Endodermal cell (in vitro differentiated cells): Measurements from ENCODE around the gene TIFAB. TPM values are rescaled to one million over a fixed set of nuclear protein-coding genes. Genes with fewer than 3 reads are reported as not detected.

Experiments used
- DNase-seq: peaks from one replicate; pipeline ENCODE4 v3.0.0-alpha.2; 2017
- H3K27ac ChIP-seq: 2 replicates; pipeline ENCODE4 v1.5.1; 2013; ENCODE audit warnings: mild to moderate bottlenecking, low read depth, low read length, moderate library complexity
- H3K27me3 ChIP-seq: 2 replicates; pipeline ENCODE4 v1.6.1; 2013; ENCODE audit warnings: mild to moderate bottlenecking, low read length, moderate library complexity; ENCODE audit not compliant: insufficient read depth, control insufficient read depth, poor library complexity, severe bottlenecking
- H3K36me3 ChIP-seq: 2 replicates; pipeline ENCODE4 v1.7.0; 2013; ENCODE audit warnings: mild to moderate bottlenecking, low read length, moderate library complexity; ENCODE audit not compliant: control insufficient read depth, insufficient read depth
- H3K4me1 ChIP-seq: one replicate; pipeline ENCODE4 v1.7.0; 2013; ENCODE audit warnings: low read length; ENCODE audit not compliant: control insufficient read depth, insufficient read depth
- H3K4me3 ChIP-seq: 2 replicates; pipeline ENCODE4 v1.5.1; 2013; ENCODE audit warnings: mild to moderate bottlenecking, low read length, moderate library complexity
- H3K9ac ChIP-seq: 2 replicates; pipeline ENCODE4 v1.6.1; 2013; ENCODE audit warnings: mild to moderate bottlenecking, low read length, moderate library complexity; ENCODE audit not compliant: poor library complexity, severe bottlenecking; ENCODE audit errors: extremely low read depth
- H3K9me3 ChIP-seq: 2 replicates; pipeline ENCODE4 v1.6.1; 2013; ENCODE audit warnings: mild to moderate bottlenecking, low read length, moderate library complexity; ENCODE audit not compliant: control insufficient read depth
- H3K27ac Mint-ChIP-seq: 2 replicates; pipeline ENCODE4 v1.8.0; 2020; ENCODE audit warnings: mixed read lengths
- H3K27me3 Mint-ChIP-seq: 2 replicates; pipeline ENCODE4 v1.8.0; 2021; ENCODE audit warnings: mild to moderate bottlenecking, mixed read lengths; ENCODE audit not compliant: insufficient read depth
- H3K36me3 Mint-ChIP-seq: 2 replicates; pipeline ENCODE4 v1.8.0; 2020; ENCODE audit warnings: low read depth, mixed read lengths
- H3K4me1 Mint-ChIP-seq: 2 replicates; pipeline ENCODE4 v1.8.0; 2020; ENCODE audit warnings: mixed read lengths
- H3K4me3 Mint-ChIP-seq: 2 replicates; pipeline ENCODE4 v1.8.0; 2020; ENCODE audit warnings: mild to moderate bottlenecking, moderate library complexity, mixed read lengths
- H3K9me3 Mint-ChIP-seq: 2 replicates; pipeline ENCODE4 v1.8.0; 2020; ENCODE audit warnings: mild to moderate bottlenecking, mixed read lengths
- CTCF ChIP-seq: fragments of 200-600 bp; sonication (generic); conservative IDR thresholded peaks from 2 replicates; pipeline ENCODE4 v1.5.0; 2021; ENCODE audit warnings: antibody characterized with exemption, mild to moderate bottlenecking
- WGBS, 2 experiments: methylation state at CpG; one replicate each; pipeline versions ENCODE4 v1.1.5 to v1.1.7; 2013; ENCODE audit warnings: missing lambda C conversion rate in 2 of 2, mixed read lengths in 1 of 2; ENCODE audit not compliant: insufficient coverage in 1 of 2, insufficient read length in 1 of 2; 5-methylcytosine and 5-hydroxymethylcytosine counted together
- total RNA-seq, 2 donors: library from RNA; stranded (reverse); fragmentation: NEBNext Ultra II Directional in 1 of 2; extraction: Animal tissue kit (Norgen Biotek cat#: 25700) in 1 of 2; gene quantifications; 2 replicates in 1 of 2; 3 replicates in 1 of 2; pipeline ENCODE4 v1.2.1, GENCODE V29; 2021

The TIFAB gene
- total RNA-seq, 2 donors from 2014 or later, result not detected

- Mint-ChIP-seq H3K27me3 (peaks cover 13% of the 10 kb centered on the region), H3K4me3 (no peak overlapping the region), H3K27ac (no peak overlapping the region), H3K9me3 (no peaks in the 10 kb centered on the region), H3K36me3 (no peaks in the 10 kb centered on the region), H3K4me1 (peaks cover 39% of the 10 kb centered on the region)
- Histone ChIP-seq H3K9ac (no peak overlapping the region), H3K27ac (no peak overlapping the region), H3K4me1 (peaks cover 13% of the 10 kb centered on the region), H3K4me3 (no peak overlapping the region), H3K36me3 (no peaks in the 10 kb centered on the region), H3K9me3 (no peaks in the 10 kb centered on the region), H3K27me3 (peaks cover 94% of the 10 kb centered on the region)
- no peak for DNase-seq
- 81 to 87% methylated on average over 5 of the region's 5 CpGs for WGBS, 2 experiments
- TF ChIP-seq CTCF, result no peak
These were observed 29.2 kb upstream of the TIFAB start for GRCh38 chr5:135481387-135481786.

GRCh38 chr5:135480511-135480910 is 28.4 kb upstream of the TIFAB start:
- peaks cover 37% of the 10 kb centered on the region for H3K4me1 Mint-ChIP-seq
- no peak for TF ChIP-seq CTCF
- peaks cover 18% of the 10 kb centered on the region for H3K27me3 Mint-ChIP-seq
- H3K9me3 Mint-ChIP-seq, result no peaks in the 10 kb centered on the region
- Histone ChIP-seq H3K36me3 (no peaks in the 10 kb centered on the region), H3K9me3 (no peaks in the 10 kb centered on the region), H3K27ac (no peak overlapping the region), H3K27me3 (peaks cover 94% of the 10 kb centered on the region), H3K4me1 (peaks cover 13% of the 10 kb centered on the region), H3K4me3 (no peak overlapping the region), H3K9ac (no peak overlapping the region)
- H3K27ac Mint-ChIP-seq, result no peak overlapping the region
- H3K4me3 Mint-ChIP-seq, result no peak overlapping the region
- no peak for DNase-seq
- no peaks in the 10 kb centered on the region for H3K36me3 Mint-ChIP-seq
- 90 to 96% methylated on average over 3 to 5 of the region's 5 CpGs for WGBS, 2 experiments

- Mint-ChIP-seq H3K4me1 (peaks cover 32% of the 10 kb centered on the region), H3K27ac (no peak overlapping the region), H3K27me3 (peaks cover 34% of the 10 kb centered on the region), H3K36me3 (no peaks in the 10 kb centered on the region), H3K4me3 (no peak overlapping the region), H3K9me3 (no peaks in the 10 kb centered on the region)
- Histone ChIP-seq H3K4me1 (peaks cover 13% of the 10 kb centered on the region), H3K4me3 (no peak overlapping the region), H3K36me3 (no peaks in the 10 kb centered on the region), H3K9me3 (no peaks in the 10 kb centered on the region), H3K9ac (no peak overlapping the region), H3K27ac (no peak overlapping the region), H3K27me3 (peaks cover 94% of the 10 kb centered on the region)
- 29 to 75% methylated on average over 1 to 4 of the region's 4 CpGs for WGBS, 2 experiments
- peak; percentile 51 for TF ChIP-seq CTCF
- DNase-seq, result peak; percentile 80
These were observed 26.8 kb upstream of the TIFAB start for GRCh38 chr5:135478938-135479337.
